NB4 (cell line): Measurements from ENCODE around the gene POLR2L.

Experiments
- DNase-seq: peaks from one replicate; pipeline ENCODE4 v3.0.0; 2010; ENCODE audit warnings: low read depth
- H3K4me3 ChIP-seq: one replicate; pipeline ENCODE4 v1.5.1; 2011; ENCODE audit warnings: mild to moderate bottlenecking, low read depth, low read length, moderate library complexity
- MYC ChIP-seq: IDR thresholded peaks from 2 replicates; pipeline ENCODE4 v1.6.1; 2011; ENCODE audit warnings: low read depth, low read length
- POLR2A ChIP-seq: IDR thresholded peaks from 2 replicates; pipeline ENCODE4 v1.6.1; 2011; ENCODE audit warnings: mild to moderate bottlenecking; ENCODE audit not compliant: insufficient read length; ENCODE audit errors: extremely low read depth
- TF ChIP-seq, protein P1 (sequence below): IDR thresholded peaks from 2 replicates; pipeline ENCODE4 v1.6.1; 2011; ENCODE audit warnings: low read depth, low read length
- TF ChIP-seq, protein P2 (sequence below): IDR thresholded peaks from one replicate; pipeline ENCODE4 v1.5.1; 2012; ENCODE audit warnings: low read depth, low read length

POLR2L gene

DNA sequence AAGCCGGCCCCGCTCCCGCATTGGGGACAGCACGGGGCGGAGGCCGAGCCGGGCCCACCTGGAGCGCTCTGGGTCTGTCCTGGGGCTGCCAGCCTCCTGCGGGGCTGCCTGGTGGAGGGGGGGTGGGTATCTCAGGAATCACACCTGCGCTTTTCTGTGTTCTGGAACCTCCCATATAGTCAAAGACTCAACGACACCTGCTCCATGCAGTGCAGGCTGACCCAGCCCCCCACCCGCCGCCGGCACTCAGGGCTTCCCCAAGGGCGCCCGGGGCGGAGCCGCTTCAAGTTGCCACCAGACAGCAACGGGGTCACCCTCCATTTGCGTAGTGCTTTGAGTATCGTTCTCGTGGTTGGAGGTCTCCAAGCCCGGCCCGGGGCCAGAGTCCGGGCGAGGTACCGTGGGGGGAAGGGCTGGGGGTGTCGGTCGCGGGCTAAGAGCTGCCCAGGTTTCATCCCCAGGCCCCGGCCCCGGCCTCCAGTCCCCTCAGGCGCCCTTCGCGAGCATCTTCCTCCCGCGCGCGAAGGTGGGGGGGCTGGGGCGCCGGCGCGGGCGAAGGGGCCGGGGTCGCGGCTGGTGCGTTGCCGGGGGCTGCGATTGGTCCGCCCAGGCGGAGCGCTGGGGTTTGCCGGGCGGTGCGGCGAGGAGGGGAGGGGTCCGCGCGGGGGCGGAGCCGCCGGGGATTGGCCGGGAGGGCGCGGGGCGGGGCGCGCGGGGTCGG, 6.9 kb upstream of the POLR2L start:
- no peak overlapping the region for H3K4me3 ChIP-seq
- TF ChIP-seq, protein P1, sequence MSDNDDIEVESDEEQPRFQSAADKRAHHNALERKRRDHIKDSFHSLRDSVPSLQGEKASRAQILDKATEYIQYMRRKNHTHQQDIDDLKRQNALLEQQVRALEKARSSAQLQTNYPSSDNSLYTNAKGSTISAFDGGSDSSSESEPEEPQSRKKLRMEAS = no peak
- TF ChIP-seq, protein P2, sequence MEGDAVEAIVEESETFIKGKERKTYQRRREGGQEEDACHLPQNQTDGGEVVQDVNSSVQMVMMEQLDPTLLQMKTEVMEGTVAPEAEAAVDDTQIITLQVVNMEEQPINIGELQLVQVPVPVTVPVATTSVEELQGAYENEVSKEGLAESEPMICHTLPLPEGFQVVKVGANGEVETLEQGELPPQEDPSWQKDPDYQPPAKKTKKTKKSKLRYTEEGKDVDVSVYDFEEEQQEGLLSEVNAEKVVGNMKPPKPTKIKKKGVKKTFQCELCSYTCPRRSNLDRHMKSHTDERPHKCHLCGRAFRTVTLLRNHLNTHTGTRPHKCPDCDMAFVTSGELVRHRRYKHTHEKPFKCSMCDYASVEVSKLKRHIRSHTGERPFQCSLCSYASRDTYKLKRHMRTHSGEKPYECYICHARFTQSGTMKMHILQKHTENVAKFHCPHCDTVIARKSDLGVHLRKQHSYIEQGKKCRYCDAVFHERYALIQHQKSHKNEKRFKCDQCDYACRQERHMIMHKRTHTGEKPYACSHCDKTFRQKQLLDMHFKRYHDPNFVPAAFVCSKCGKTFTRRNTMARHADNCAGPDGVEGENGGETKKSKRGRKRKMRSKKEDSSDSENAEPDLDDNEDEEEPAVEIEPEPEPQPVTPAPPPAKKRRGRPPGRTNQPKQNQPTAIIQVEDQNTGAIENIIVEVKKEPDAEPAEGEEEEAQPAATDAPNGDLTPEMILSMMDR = no peak
- TF ChIP-seq MYC = no peak
- no peak for TF ChIP-seq POLR2A
- no peak for DNase-seq

DNA sequence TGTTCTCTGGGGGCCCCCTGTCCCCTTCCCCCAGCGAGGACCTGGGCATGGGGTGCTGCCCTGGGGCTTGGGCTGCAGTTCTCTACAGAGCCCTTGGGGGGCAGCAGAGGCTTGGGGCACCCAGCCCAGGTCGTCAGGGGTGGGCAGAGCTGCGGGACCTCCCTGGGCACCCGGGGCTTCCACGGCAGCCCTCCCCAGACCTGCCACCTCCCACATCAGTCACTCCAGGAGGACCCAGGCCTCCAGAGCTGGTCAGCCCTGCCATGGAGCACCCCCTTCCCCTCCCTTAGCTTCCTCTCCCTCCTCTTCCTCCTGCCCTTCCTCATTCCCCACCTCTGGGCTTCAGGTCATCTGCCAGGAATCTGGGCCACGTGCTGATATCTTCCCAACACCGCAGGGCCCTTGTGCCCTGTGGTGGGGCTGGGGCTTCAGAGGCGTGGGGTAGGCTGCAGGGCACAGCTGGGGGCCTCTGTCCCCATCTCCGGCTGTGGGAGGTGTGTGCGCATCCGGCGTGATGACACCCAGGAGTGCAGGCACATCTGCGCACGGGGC, 6.1 kb upstream of the POLR2L start:
- TF ChIP-seq, protein P2 = peak; percentile 87
- TF ChIP-seq, protein P1 = no peak
- TF ChIP-seq MYC = no peak
- peak; percentile 53 for DNase-seq

DNA sequence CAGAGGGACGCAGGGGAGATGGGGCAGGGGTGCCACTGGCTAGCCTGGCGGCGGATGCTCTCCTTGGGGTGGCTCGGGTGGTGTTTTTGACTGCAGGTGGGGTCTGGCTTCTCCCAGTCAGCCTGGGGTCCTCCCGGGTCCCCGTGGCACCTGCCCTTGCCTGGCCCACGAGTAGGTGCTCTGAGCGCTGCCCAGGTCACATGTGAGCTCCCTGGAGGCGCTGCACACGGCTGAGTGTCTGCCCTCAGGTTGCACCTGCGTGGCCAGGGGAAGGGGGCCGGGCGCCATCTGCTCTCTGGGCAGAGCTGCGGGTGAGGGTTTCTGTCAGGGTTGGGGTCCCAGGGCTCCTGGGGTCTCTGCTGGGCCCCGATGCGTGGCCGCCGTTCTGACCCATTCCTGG, 5.5 kb upstream of the POLR2L start:
- TF ChIP-seq, protein P1 = no peak
- TF ChIP-seq POLR2A (no peak), MYC (no peak)
- TF ChIP-seq, protein P2 = no peak
- no peak for DNase-seq
- no peak overlapping the region for H3K4me3 ChIP-seq

More for the DNA sequence above, 6.1 kb upstream of the POLR2L start:
- H3K4me3 ChIP-seq = no peak overlapping the region

DNA sequence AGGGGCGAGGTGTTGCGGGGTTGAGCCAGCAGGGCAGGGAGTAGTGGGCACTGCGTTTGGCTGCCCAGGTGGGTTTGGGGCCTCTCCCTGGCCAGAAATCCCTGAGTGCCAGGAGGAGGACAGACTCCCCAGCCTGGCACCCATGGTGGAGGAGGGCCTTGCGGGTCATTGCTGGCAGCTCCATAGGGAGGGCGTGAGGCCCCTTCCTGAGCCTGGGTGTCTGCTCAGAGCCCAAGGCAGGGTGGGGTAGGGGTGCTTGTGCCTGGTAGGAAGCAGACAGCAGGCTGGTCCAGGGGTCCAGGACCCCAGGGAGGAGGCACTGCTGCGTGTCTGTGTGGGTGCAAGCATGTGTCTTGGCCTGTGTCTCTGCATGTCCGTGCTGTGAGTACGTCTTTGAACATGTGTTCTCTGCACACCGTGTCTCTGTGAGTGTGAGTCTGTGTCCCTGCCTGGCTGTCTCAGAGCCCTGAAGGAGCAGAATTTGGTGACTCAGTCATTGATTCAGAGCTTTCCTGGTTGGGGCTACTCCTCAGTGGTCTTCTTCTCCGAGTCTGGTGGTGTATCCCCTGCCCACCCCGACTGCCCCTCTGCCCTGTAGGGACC, 4.3 kb upstream of the POLR2L start:
- DNase-seq = no peak
- TF ChIP-seq POLR2A (no peak), MYC (no peak)
- TF ChIP-seq, protein P1 = no peak
- TF ChIP-seq, protein P2 = no peak
- H3K4me3 ChIP-seq = no peak overlapping the region

DNA sequence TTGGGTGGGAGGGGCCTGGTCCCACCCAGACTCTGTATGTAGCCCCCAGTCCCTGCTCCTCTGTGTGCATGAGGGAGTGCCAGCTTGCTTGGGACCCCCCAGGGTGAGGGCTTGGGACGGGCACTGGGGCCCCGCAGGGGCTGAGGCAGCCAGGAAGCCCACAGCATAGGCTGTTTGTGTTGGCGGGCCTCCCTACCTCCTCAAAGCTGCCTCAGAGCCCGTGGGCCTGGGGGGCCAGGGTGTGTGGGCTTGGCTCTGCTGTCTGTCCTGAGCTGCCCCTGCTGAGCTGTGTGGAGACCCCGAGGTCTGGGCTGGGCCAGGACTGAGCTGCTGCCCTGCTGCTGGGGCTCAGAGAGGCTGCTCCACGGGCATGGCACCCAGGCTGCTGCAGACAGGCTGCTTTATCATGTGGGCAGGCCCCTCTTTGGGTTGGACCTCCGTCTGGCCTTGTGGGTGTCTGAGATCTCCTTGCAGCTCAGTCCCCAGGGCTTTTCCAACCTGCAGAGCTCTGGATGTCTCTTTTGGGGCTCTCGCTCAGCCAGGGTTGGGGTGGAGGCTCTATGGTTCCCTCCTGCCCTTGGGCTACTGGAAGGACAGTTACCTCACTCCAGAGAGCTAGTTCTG, 3.7 kb upstream of the POLR2L start:
- no peak for TF ChIP-seq POLR2A
- TF ChIP-seq, protein P2 = no peak
- TF ChIP-seq, protein P1 = no peak
- H3K4me3 ChIP-seq = no peak overlapping the region
- DNase-seq = no peak
